Testis (tissue), 2 donors: Measurements from ENCODE around the gene HOXD13.

Experiments used
- POLR2A ChIP-seq: fragments of 450-650 bp; IDR thresholded peaks from one replicate; pipeline ENCODE4 v1.6.1; 2017; ENCODE audit warnings: antibody characterized with exemption, mild to moderate bottlenecking, moderate library complexity
- TF ChIP-seq, protein P1 (sequence below), 3 experiments: fragments of 450-650 bp in 2 of 3; fragments of 200-600 bp in 1 of 3; sonication (generic) in 1 of 3; IDR thresholded peaks; one replicate each; pipeline ENCODE4 v1.5.1; 2016 to 2019; ENCODE audit warnings: antibody characterized with exemption in 3 of 3, mild to moderate bottlenecking in 2 of 3, moderate library complexity in 1 of 3

DNA sequence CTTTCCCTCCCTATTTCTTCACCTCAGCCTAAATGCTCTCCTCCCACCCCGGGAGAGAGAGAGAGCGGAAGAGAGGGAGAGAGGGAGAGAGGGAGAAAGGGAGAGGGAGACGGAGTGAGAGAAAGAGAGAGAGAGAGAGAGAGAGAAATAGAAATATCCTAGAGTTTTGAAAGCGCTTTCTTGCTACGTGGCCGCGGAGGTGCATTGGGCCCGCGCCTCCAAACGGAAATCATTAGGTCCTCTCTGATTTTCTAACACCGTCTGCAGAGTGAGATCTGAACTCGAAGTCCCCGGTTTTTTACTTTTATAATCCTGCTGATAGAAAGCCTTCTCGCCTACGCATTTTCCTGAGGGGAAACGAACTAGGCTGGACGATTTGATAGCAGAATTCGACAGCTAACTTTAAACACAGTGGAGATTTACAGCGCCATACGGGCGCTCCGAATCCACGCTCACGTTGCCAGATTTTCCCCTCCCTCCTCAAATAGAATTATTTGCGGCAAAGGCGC lies 7.9 kb upstream of the HOXD13 start:
- TF ChIP-seq POLR2A, result no peak
- TF ChIP-seq, protein P1, sequence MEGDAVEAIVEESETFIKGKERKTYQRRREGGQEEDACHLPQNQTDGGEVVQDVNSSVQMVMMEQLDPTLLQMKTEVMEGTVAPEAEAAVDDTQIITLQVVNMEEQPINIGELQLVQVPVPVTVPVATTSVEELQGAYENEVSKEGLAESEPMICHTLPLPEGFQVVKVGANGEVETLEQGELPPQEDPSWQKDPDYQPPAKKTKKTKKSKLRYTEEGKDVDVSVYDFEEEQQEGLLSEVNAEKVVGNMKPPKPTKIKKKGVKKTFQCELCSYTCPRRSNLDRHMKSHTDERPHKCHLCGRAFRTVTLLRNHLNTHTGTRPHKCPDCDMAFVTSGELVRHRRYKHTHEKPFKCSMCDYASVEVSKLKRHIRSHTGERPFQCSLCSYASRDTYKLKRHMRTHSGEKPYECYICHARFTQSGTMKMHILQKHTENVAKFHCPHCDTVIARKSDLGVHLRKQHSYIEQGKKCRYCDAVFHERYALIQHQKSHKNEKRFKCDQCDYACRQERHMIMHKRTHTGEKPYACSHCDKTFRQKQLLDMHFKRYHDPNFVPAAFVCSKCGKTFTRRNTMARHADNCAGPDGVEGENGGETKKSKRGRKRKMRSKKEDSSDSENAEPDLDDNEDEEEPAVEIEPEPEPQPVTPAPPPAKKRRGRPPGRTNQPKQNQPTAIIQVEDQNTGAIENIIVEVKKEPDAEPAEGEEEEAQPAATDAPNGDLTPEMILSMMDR (IDR thresholded peaks at IDR 0.05), result no peak
